IMR-90 (cell line): ENCODE data around the gene BGLAP. TPM values are rescaled to one million over a fixed set of nuclear protein-coding genes. Genes with fewer than 3 reads are reported as not detected.

Source experiments
- ATAC-seq: fragments of 200-7000 bp; cut with Tn5 transposase; 2 replicates; pipeline ENCODE4 v1.9.1; 2020; ENCODE audit warnings: low read depth, mild to moderate bottlenecking, moderate library complexity
- BruUV-seq: library from RNA; stranded (reverse); fragments of 400-500 nt; replicated peaks from 2 replicates; lab custom pipeline; 2021; lab: Mats Ljungman, UMichigan
- CTCF ChIA-PET: fragments of 300-600 bp; formaldehyde crosslinking; extraction: SDS; loops from one replicate; lab custom pipeline; 2021; ENCODE audit warnings: antibody characterized with exemption; lab: Yijun Ruan, JAX
- POLR2A ChIA-PET: fragments of 300-600 bp; sonication (Branson Sonifier 250); formaldehyde crosslinking; loops from one replicate; lab custom pipeline; 2022; ENCODE audit warnings: antibody characterized with exemption; ENCODE audit not compliant: unreplicated experiment; lab: Charles Lee
- DNase-seq: peaks from one replicate; pipeline ENCODE4 v3.0.0; 2013
- H2AFZ ChIP-seq: replicated peaks from 2 replicates; pipeline ENCODE3; 2013; ENCODE audit warnings: low read length, mild to moderate bottlenecking; ENCODE audit not compliant: poor library complexity
- H2AK5ac ChIP-seq: 2 replicates; pipeline ENCODE4 v1.6.1; 2013; ENCODE audit warnings: low read depth, low read length, inconsistent platforms
- H2AK9ac ChIP-seq: replicated peaks from 2 replicates; pipeline ENCODE3; 2013; ENCODE audit warnings: mild to moderate bottlenecking, low read depth, low read length, moderate library complexity; ENCODE audit not compliant: poor library complexity
- H2BK120ac ChIP-seq: 2 replicates; pipeline ENCODE4 v1.6.1; 2013; ENCODE audit warnings: low read depth, low read length, inconsistent platforms
- H2BK15ac ChIP-seq: 3 replicates; pipeline ENCODE4 v1.6.1; 2013; ENCODE audit warnings: low read depth, low read length, inconsistent platforms
- H2BK20ac ChIP-seq: 2 replicates; pipeline ENCODE4 v1.6.1; 2013; ENCODE audit warnings: low read depth, mild to moderate bottlenecking, inconsistent platforms, low read length, moderate library complexity
- H2BK5ac ChIP-seq: 2 replicates; pipeline ENCODE4 v1.6.1; 2013; ENCODE audit warnings: mild to moderate bottlenecking, low read depth, low read length, inconsistent platforms; ENCODE audit not compliant: poor library complexity, severe bottlenecking
- H3K14ac ChIP-seq: replicated peaks from 2 replicates; pipeline ENCODE4 v1.6.1; 2013; ENCODE audit warnings: low read depth, low read length, inconsistent platforms
- H3K18ac ChIP-seq: 2 replicates; pipeline ENCODE4 v1.6.1; 2013; ENCODE audit warnings: low read depth, low read length, control low read depth
- H3K23ac ChIP-seq: 2 replicates; pipeline ENCODE4 v1.6.1; 2013; ENCODE audit warnings: low read depth, low read length, inconsistent platforms
- H3K27ac ChIP-seq: 2 replicates; pipeline ENCODE4 v1.5.1; 2013; ENCODE audit warnings: mild to moderate bottlenecking, control low read depth, low read length; ENCODE audit not compliant: insufficient read depth
- H3K27me3 ChIP-seq: 2 replicates; pipeline ENCODE4 v1.6.1; 2013; ENCODE audit warnings: low read length; ENCODE audit not compliant: control insufficient read depth, insufficient read depth
- H3K36me3 ChIP-seq: 2 replicates; pipeline ENCODE4 v1.6.1; 2013; ENCODE audit warnings: low read length, mixed read lengths; ENCODE audit not compliant: control insufficient read depth, insufficient read depth
- H3K4ac ChIP-seq: 2 replicates; pipeline ENCODE4 v1.6.1; 2013; ENCODE audit warnings: low read depth, low read length, inconsistent platforms
- H3K4me1 ChIP-seq: 2 replicates; pipeline ENCODE4 v1.6.1; 2013; ENCODE audit warnings: low read length, mixed read lengths; ENCODE audit not compliant: control insufficient read depth, insufficient read depth
- H3K4me2 ChIP-seq: 2 replicates; pipeline ENCODE4 v1.6.1; 2013; ENCODE audit warnings: low read depth, mild to moderate bottlenecking, control low read depth, low read length, moderate library complexity
- H3K4me3 ChIP-seq: 2 replicates; pipeline ENCODE4 v1.5.1; 2013; ENCODE audit warnings: low read depth, mild to moderate bottlenecking, control low read depth, low read length, moderate library complexity; ENCODE audit not compliant: insufficient read depth
- H3K56ac ChIP-seq: 2 replicates; pipeline ENCODE4 v1.6.1; 2013; ENCODE audit warnings: low read length, inconsistent platforms; ENCODE audit not compliant: insufficient read depth; ENCODE audit errors: extremely low read depth
- H3K79me1 ChIP-seq, 2 experiments: 2 replicates each; pipeline ENCODE4 v1.6.1; 2013; ENCODE audit warnings: low read length in 2 of 2, inconsistent platforms in 1 of 2, low read depth in 1 of 2
- H3K9ac ChIP-seq: 2 replicates; pipeline ENCODE4 v1.6.1; 2013; ENCODE audit warnings: low read depth, low read length, control low read depth
- H3K9me1 ChIP-seq: 2 replicates; pipeline ENCODE4 v1.6.1; 2013; ENCODE audit warnings: low read length, inconsistent platforms; ENCODE audit not compliant: insufficient read depth
- H3K9me3 ChIP-seq: 2 replicates; pipeline ENCODE4 v1.6.1; 2013; ENCODE audit warnings: low read length; ENCODE audit not compliant: control insufficient read depth, insufficient read depth
- H4K20me1 ChIP-seq: 2 replicates; pipeline ENCODE4 v1.6.1; 2013; ENCODE audit warnings: low read length, inconsistent platforms; ENCODE audit not compliant: insufficient read depth
- H4K5ac ChIP-seq: 2 replicates; pipeline ENCODE4 v1.6.1; 2013; ENCODE audit warnings: mild to moderate bottlenecking, low read depth, low read length, control low read depth
- H4K8ac ChIP-seq, 2 experiments: 2 replicates each; pipeline ENCODE4 v1.6.1; 2013; ENCODE audit warnings: low read depth in 2 of 2, low read length in 2 of 2, control low read depth in 1 of 2, inconsistent platforms in 1 of 2
- H4K91ac ChIP-seq: 2 replicates; pipeline ENCODE4 v1.6.1; 2013; ENCODE audit warnings: low read depth, low read length, inconsistent platforms; ENCODE audit not compliant: insufficient read depth
- BHLHE40 ChIP-seq: fragments of 150-350 bp; IDR thresholded peaks from 2 replicates; pipeline ENCODE4 v1.6.1; 2016; ENCODE audit warnings: mild to moderate bottlenecking, low read depth, low read length
- MAFK ChIP-seq: IDR thresholded peaks from 2 replicates; pipeline ENCODE4 v1.6.1; 2012; ENCODE audit warnings: low read depth, low read length, improper control_type of control experiment
- POLR2A ChIP-seq: IDR thresholded peaks from 2 replicates; pipeline ENCODE4 v1.6.1; 2012; ENCODE audit warnings: mild to moderate bottlenecking, low read depth, low read length
- SMC3 ChIP-seq: fragments of 150-350 bp; IDR thresholded peaks from 2 replicates; pipeline ENCODE4 v1.6.1; 2016; ENCODE audit warnings: low read depth, mild to moderate bottlenecking, antibody characterized with exemption, low read length, moderate library complexity
- USF2 ChIP-seq: fragments of 150-350 bp; IDR thresholded peaks from 2 replicates; pipeline ENCODE4 v1.6.1; 2017; ENCODE audit warnings: mild to moderate bottlenecking, antibody characterized with exemption, low read length, low read depth
- WGBS, 2 experiments: methylation state at CpG; one replicate each; pipeline versions ENCODE4 v1.1.5 to v1.1.7; 2013; ENCODE audit warnings: missing lambda C conversion rate in 2 of 2; ENCODE audit not compliant: insufficient read length in 1 of 2; ENCODE audit errors: extremely low coverage in 2 of 2; 5-methylcytosine and 5-hydroxymethylcytosine counted together
- dilution Hi-C: fragments of 300-500 bp; cut with HindIII; formaldehyde crosslinking; loops from one replicate; pipeline ENCODE4 v1.14.3; 2018; ENCODE audit warnings: low sequenced_read_pairs; ENCODE audit not compliant: unreplicated experiment
- in situ Hi-C: fragments of 300-500 bp; cut with MboI; formaldehyde crosslinking; loops from 3 replicates; pipeline ENCODE4 v1.14.3; 2019; ENCODE audit warnings: low sequenced_read_pairs, inconsistent platforms, mixed read lengths
- intact Hi-C: fragments of 100-400 bp; cut with micrococcal nuclease; formaldehyde crosslinking; loops from 2 replicates; pipeline ENCODE4 v1.10.0; 2022
- polyA plus RNA-seq, 3 experiments: library from polyadenylated mRNA; depleted of rRNA; stranded (reverse); fragments of >200 nt; gene quantifications; 2 replicates each; pipeline ENCODE4 v1.2.3, GENCODE V29; 2012; ENCODE audit warnings: low replicate concordance in 1 of 3
- total RNA-seq: library from RNA; depleted of rRNA; stranded (reverse); fragments of >200 nt; gene quantifications from 2 replicates; pipeline ENCODE4 v1.2.3, GENCODE V29; 2012

Gene BGLAP
- total and polyA plus RNA-seq, 2 of the 4 experiments (the other 2 are of a cell fraction), result 0.67 TPM; not detected in 1

DNA sequence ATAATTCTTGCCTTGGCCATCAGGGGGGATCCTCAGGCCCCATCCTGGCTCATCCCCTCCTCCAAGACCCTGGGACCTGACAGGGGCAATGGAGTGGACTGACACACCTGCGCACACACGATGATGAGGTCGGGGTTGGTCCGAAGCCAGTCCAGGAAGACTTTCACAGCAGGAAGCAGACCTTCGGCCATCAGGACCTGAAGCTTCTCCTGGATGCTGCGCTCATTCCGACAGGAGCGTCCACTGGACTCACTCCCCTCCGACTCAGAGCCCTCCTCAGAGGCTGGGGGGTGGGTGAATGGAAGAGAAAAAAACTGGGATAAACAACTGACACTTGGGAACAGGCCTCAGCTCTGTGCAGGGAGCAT lies 21.3 kb downstream of the BGLAP start:
- peak overlapping the region; percentile 51 for H2AK9ac ChIP-seq

More for the DNA sequence above, 21.3 kb downstream of the BGLAP start:
- Histone ChIP-seq H2AK5ac (peak overlapping the region; percentile 60; the same call in 1 of the 2 replicates), H3K36me3 (peaks cover 79% of the 10 kb centered on the region), H4K8ac (no peak overlapping the region; a peak in 1 of 4 replicates), H3K79me1 (peaks cover 17 to 51% of the 10 kb centered on the region in 2 experiments), H4K5ac (no peak overlapping the region), H2BK15ac (no peak overlapping the region), H3K27ac (0 out of 2 replicates have a peak overlapping the region, but pooled peaks have one; percentile 8), H3K4me2 (no peak overlapping the region), H3K9me1 (peaks cover 18% of the 10 kb centered on the region), H2BK120ac (no peak overlapping the region), H3K23ac (no peak overlapping the region), H3K14ac (no peak overlapping the region), H3K4ac (no peak overlapping the region), H3K56ac (no peak overlapping the region), H3K18ac (no peak overlapping the region), H3K27me3 (no peaks in the 10 kb centered on the region), H4K20me1 (peaks cover 28% of the 10 kb centered on the region), H2BK5ac (peak overlapping the region; percentile 26), H3K9ac (no peak overlapping the region), H2AFZ (peak overlapping the region; percentile 21), H3K4me1 (peaks cover 10% of the 10 kb centered on the region), H3K4me3 (no peak overlapping the region), H4K91ac (no peak overlapping the region; the same call in 1 of the 2 replicates), H2BK20ac (no peak overlapping the region), H3K9me3 (no peaks in the 10 kb centered on the region)
- 94% methylated on average over 3 of the region's 9 CpGs; no CpG with 5 or more reads in 1 of the 2 experiments for WGBS, 2 experiments
- dilution Hi-C loops, result no loop called here
- in situ Hi-C loops, result no loop called here
- DNase-seq (no peak), ATAC-seq (no peak; the same call in 1 of the 2 replicates)
- TF ChIP-seq POLR2A (no peak), MAFK (no peak), SMC3 (no peak), USF2 (no peak), BHLHE40 (no peak)
- intact Hi-C loops, result no loop called here
- POLR2A ChIA-PET, result no interaction called here
- CTCF ChIA-PET, result interaction anchor here (1.6 kb wide), 1 partner anchor 8 kb away, joined by 4 read pairs; no protein-coding TSS in a partner anchor
- no TSS peak for BruUV-seq
